RWPE1 (cell line): ENCODE data around the gene INPP5J.

Experiments
- CTCF ChIA-PET: fragments of 350-600 bp; sonication (Branson Sonifier 250); formaldehyde crosslinking; extraction: SDS; loops from one replicate; lab custom pipeline; 2021; lab: Yijun Ruan, JAX
- POLR2A ChIA-PET: fragments of 400-600 bp; formaldehyde crosslinking; extraction: SDS; loops from one replicate; lab custom pipeline; 2020; ENCODE audit warnings: antibody characterized with exemption; ENCODE audit not compliant: low non-redundant PET; lab: Yijun Ruan, JAX
- DNase-seq: peaks from one replicate; pipeline ENCODE4 v3.0.0; 2012; ENCODE audit warnings: low spot score
- H3K27ac ChIP-seq: fragments of 450-650 bp; 2 replicates; pipeline ENCODE4 v1.5.1; 2017
- TF ChIP-seq, protein P1 (sequence below): fragments of 450-650 bp; conservative IDR thresholded peaks from 2 replicates; pipeline ENCODE4 v1.5.1; 2017; ENCODE audit warnings: low read depth, mild to moderate bottlenecking

The INPP5J gene

DNA sequence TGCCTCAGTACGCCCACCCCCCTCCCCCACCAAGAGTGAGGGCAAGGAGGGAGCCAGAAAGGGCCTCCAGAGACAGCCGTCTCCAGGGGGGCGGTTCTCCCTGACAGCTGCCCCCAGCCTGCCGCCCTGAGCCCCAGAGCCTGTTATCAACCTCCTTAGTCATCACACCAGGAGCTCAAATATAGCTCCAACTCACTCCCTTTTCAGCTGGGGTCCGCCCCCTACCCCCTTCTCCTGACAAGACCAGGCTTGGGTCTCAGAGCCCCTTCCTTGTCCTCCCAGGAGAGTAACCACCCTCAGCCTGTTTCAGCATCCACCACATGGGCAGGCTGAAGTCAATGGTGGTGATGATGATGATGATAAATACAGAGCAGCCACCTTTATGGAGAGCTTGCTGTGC is 2.5 kb upstream of the INPP5J start:
- CTCF ChIA-PET: no interaction called here
- no peak overlapping the region for H3K27ac ChIP-seq
- TF ChIP-seq, protein P1, sequence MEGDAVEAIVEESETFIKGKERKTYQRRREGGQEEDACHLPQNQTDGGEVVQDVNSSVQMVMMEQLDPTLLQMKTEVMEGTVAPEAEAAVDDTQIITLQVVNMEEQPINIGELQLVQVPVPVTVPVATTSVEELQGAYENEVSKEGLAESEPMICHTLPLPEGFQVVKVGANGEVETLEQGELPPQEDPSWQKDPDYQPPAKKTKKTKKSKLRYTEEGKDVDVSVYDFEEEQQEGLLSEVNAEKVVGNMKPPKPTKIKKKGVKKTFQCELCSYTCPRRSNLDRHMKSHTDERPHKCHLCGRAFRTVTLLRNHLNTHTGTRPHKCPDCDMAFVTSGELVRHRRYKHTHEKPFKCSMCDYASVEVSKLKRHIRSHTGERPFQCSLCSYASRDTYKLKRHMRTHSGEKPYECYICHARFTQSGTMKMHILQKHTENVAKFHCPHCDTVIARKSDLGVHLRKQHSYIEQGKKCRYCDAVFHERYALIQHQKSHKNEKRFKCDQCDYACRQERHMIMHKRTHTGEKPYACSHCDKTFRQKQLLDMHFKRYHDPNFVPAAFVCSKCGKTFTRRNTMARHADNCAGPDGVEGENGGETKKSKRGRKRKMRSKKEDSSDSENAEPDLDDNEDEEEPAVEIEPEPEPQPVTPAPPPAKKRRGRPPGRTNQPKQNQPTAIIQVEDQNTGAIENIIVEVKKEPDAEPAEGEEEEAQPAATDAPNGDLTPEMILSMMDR: no peak
- POLR2A ChIA-PET: no interaction called here
- no peak for DNase-seq

DNA sequence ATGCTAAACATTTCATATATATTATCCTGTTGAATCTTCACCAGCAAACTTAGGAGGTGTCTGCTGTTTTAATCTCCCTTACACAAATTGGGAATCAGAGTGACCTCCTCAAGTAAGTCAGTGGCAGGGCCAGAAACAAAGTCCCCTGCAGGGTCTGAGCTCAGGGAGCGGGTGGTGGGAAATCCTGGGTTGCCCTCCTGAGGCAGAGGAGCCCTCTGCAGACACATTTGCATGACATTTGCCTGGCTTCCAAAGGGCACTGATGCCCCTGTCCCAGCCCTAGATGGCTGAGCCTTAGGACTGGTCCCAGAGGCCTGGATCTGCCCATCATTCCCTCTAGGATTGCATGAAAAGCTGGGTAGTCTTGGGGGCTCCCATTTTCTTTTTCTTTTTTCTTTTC is 2.1 kb upstream of the INPP5J start:
- no peak overlapping the region for H3K27ac ChIP-seq
- CTCF ChIA-PET: no interaction called here
- DNase-seq: no peak
- TF ChIP-seq, protein P1: no peak
- POLR2A ChIA-PET: no interaction called here

- no peak overlapping the region for H3K27ac ChIP-seq
- no peak for DNase-seq
- TF ChIP-seq, protein P1: no peak
- POLR2A ChIA-PET: no interaction called here
- CTCF ChIA-PET: no interaction called here
Observed at GRCh38 chr22:31121403-31121802, 1.4 kb upstream of the INPP5J start.

GRCh38 chr22:31122196-31122531 is 602 bp upstream of the INPP5J start:
- H3K27ac ChIP-seq: peak overlapping the region; percentile 36
- TF ChIP-seq, protein P1: no peak
- DNase-seq: no peak
- POLR2A ChIA-PET: no interaction called here
- CTCF ChIA-PET: interaction anchor here (0.6 kb wide), 1 partner anchor 425 kb away, joined by 4 read pairs; no protein-coding TSS in a partner anchor

DNA sequence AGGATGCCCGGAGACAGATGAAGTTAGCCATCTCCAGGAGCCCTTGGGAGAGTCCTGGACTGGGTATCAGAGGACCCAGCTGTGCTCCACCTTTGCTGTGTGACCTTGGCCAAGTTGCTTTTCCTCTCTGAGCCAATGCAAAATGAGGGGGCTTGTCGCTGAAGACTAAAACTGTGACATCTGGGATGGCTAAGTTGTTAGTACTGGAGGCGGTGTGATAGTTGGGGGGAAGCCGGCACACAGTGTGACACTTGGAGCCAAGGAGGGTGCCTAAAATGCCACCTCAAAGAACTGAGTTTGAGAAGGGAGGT is 481 bp downstream of the INPP5J start:
- peak overlapping the region; percentile 36 for H3K27ac ChIP-seq
- TF ChIP-seq, protein P1: no peak
- CTCF ChIA-PET: no interaction called here
- DNase-seq: no peak
- POLR2A ChIA-PET: no interaction called here

- CTCF ChIA-PET: no interaction called here
- POLR2A ChIA-PET: no interaction called here
- H3K27ac ChIP-seq: no peak overlapping the region
- TF ChIP-seq, protein P1: no peak
- no peak for DNase-seq
Observed at GRCh38 chr22:31124290-31124689, 1.5 kb downstream of the INPP5J start.

DNA sequence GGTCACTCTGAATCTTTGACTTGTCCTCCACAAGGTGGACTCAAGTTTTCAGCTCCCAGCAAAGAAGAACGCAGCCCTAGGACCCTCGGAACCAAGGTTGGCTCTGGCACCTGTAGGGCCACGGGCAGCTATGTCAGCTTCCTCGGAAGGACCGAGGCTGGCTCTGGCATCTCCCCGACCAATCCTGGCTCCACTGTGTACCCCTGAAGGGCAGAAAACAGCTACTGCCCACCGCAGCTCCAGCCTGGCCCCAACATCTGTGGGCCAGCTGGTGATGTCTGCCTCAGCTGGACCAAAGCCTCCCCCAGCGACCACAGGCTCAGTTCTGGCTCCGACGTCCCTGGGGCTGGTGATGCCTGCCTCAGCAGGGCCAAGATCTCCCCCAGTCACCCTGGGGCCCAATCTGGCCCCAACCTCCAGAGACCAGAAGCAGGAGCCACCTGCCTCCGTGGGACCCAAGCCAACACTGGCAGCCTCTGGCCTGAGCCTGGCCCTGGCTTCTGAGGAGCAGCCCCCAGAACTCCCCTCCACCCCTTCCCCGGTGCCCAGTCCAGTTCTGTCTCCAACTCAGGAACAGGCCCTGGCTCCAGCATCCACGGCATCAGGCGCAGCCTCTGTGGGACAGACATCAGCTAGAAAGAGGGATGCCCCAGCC is 2.2 kb downstream of the INPP5J start:
- TF ChIP-seq, protein P1: no peak
- no peak overlapping the region for H3K27ac ChIP-seq
- DNase-seq: no peak
- POLR2A ChIA-PET: no interaction called here
- CTCF ChIA-PET: no interaction called here
